ENCODE results near the gene ZNF565.
A peak's percentile ranks its signal among the peaks of the same experiment; 100 is the strongest.
"Not testable (repeated sequence)": the region's sequence is repeated elsewhere in the genome, so short reads cannot be mapped to it uniquely, and the experiment has no call there.

Gene ZNF565

GRCh38 chr19:36149673-36150406, 64.6 kb downstream of the ZNF565 start:
- no peak for DNase-seq

- DNase-seq: no peak
Observed at GRCh38 chr19:36144624-36145023, 69.8 kb downstream of the ZNF565 start.

GRCh38 chr19:36142496-36142895, 72.0 kb downstream of the ZNF565 start:
- DNase-seq: no peak

- DNase-seq: no peak
Observed at GRCh38 chr19:36142046-36142445, 72.4 kb downstream of the ZNF565 start.

GRCh38 chr19:36141039-36141927, 73.2 kb downstream of the ZNF565 start:
- DNase-seq: peak; percentile 76

- DNase-seq: no peak
Observed at GRCh38 chr19:36140304-36141038, 74.0 kb downstream of the ZNF565 start.

- peak; percentile 97 for DNase-seq
Observed at GRCh38 chr19:36139473-36140303, 74.8 kb downstream of the ZNF565 start, which contains the start of gene CAPNS1. Gene CAPNS1 (plus strand): TSS chr19:36140066. CDS start chr19:36141012, 946 bp downstream.

GRCh38 chr19:36139120-36139472, 75.4 kb downstream of the ZNF565 start:
- DNase-seq: no peak

GRCh38 chr19:36136964-36137686, 77.3 kb downstream of the ZNF565 start:
- DNase-seq: no peak

- not testable (repeated sequence) for DNase-seq
Observed at GRCh38 chr19:36134867-36135266, 79.6 kb downstream of the ZNF565 start.

Measured in GDM1 (cell line).